NCI-H128 (cell line): Measurements from ENCODE around the gene ELF2.
A peak's percentile ranks its signal among the peaks of the same experiment; 100 is the strongest.
"Not testable (repeated sequence)": the region's sequence is repeated elsewhere in the genome, so short reads cannot be mapped to it uniquely, and the experiment has no call there.

Experiments
- DNase-seq: peaks from one replicate; lab custom pipeline; 2025; ENCODE audit not compliant: unreplicated experiment; lab: John Stamatoyannopoulos, UW

The ELF2 gene

GRCh38 chr4:139082750-139083606 lies 94.0 kb downstream of the ELF2 start:
- DNase-seq = peak; percentile 92

- DNase-seq = no peak
These were observed 98.1 kb downstream of the ELF2 start for GRCh38 chr4:139078926-139079325.

- no peak for DNase-seq
These were observed 99.3 kb downstream of the ELF2 start for GRCh38 chr4:139077567-139078355.

DNA sequence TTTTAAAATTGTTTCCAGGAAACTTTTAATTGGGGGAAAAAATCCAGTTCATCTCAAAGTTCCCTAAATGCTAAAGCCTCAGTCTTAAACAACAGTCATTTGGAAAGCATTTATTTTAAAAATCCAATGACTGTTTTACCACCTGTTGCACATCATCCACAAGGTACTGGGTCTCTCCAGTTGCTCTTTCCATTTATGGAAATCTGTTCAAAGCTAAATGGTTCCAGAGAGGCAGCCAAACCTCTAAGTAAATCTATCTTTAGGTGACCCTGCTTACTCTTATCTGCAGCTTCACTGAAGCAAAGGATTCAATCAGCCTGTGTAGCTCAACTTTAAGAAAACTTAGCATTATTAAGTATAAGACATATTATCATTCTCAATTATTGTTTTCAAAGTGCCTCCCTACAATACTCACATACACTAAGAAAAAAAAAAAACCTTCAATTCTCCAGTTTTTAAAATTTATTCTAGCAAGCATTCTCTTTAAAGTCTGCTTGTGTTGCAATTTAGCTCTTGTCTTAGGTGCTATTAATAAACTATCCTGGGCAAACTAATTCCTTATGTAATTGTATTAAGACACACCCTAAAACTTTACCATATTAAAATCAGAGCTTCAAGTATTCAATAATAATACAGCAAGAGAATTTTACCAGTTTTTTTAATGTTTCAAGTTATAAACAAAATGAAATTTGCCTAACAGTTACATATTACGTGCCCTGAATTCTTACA lies 100.8 kb downstream of the ELF2 start:
- DNase-seq = no peak

DNA sequence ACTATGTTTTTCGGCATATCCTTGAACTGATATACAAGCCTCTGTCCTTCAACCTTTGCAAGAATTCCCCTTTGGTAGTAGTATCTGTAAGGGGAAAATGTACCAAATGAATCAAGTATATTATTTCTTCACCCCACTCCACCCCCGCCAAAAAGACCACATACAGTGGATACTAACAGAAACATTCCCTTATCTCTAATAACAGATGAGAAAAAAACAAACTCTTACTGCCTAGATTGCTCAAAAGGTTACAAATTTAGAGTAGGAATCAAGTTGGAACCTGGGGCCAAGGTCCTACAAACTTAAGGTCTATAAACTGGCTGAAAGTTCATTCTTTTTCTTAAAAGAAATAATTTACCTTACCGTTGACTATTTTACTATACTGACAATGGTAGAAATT lies 116.4 kb downstream of the ELF2 start:
- no peak for DNase-seq

- DNase-seq = peak; percentile 3
These were observed 118.0 kb downstream of the ELF2 start for GRCh38 chr4:139059026-139059425.

GRCh38 chr4:139054791-139055505 lies 122.1 kb downstream of the ELF2 start:
- DNase-seq = no peak

- DNase-seq = no peak
These were observed 123.1 kb downstream of the ELF2 start for GRCh38 chr4:139053909-139054308.

- no peak for DNase-seq
These were observed 126.6 kb downstream of the ELF2 start for GRCh38 chr4:139050446-139050845.

DNA sequence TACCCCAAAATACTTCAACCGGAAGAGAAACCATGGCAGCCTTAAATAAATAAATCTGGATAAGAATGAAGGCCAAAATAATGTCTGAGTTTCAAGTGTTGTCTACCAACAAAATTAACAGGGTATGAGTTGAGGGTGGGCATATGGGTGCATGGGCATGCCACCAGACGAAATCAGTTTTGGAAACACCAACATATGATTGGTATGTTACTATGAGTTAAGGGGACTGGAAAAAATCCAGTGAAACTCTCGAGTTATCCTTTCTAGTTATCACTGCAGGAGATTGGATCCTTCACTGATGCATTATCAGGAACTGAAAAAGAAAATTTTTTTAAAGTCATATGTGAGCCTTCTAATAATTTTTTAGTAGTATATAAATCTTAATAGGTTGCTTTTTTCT lies 129.0 kb downstream of the ELF2 start:
- DNase-seq = no peak

- no peak for DNase-seq
These were observed 132.7 kb downstream of the ELF2 start for GRCh38 chr4:139044291-139044690.

- no peak for DNase-seq
These were observed 134.0 kb downstream of the ELF2 start for GRCh38 chr4:139042981-139043460.

DNA sequence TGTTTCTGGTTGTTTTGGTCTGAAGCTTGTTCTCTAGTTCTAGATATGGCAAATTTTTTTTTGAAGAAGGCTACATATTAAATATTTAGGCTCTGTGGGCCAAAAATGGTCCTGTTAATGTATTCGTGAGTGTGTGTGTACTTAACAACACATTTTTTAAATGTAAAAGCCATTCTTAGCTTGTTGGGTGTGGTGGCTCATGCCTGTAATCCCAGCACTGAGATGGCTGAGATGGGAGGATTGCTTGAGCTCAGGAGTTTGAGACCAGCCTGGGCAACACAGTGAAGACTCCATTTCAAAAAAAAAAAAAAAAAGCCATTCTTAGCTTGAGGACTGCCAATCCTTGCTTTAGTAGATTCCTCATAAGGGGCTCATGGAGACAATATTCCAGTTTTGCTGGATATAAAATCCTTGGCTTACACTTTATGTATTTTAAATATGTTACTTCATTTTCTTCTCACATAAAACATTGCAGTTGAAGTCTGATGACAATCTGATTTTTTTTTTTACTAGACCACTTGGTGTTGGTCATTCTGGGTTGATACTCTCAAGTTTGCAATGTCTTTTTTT lies 138.1 kb downstream of the ELF2 start:
- no peak for DNase-seq

DNA sequence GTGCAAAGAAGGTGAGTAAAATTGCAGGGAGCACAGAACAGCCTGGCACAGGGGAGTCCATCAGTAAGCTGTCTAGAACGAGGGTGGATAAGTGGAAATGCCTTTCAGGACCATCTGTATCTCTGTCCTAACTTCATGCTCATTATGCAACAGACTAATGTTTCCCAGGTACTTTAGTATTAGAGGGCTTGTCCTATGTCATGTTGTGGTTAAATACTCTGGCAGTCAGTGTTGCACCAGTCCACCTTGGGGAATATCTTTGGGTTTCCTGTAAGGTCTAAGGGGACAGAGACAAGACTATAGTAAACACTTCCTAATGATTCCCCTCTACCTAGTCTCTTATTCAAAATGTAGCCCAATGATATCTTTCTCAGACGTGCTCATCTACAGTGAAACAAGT lies 140.1 kb downstream of the ELF2 start:
- DNase-seq = no peak

GRCh38 chr4:139035650-139036049 lies 141.4 kb downstream of the ELF2 start:
- no peak for DNase-seq

DNA sequence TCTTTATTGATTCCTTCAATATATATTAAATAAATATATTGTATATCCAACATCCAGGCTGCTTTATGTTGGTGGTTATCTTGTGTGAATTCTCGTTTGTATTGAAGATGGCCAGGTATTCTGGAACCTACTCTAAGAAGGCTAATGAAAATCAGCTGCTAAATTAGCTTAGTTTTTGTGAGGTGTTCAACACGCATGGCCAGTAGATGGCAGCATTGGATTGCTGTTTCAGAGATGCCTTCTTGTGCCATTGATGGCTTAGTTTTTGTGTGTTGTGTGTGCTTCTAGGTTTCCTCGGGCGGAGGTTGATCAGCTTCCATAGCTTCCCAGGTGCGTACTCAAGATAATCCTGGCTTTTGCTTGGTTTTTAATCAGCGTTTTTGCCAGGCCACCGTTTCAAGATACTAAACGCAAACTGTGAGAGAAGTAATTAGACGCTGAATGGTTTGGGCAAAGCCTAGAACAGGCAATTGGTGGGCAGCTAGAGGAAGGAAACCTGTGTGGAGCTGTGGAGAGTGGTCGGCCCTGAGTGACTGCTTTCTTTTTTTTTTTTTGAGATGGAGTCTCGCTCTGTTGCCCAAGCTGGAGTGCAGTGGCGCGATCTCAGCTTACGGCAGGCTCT lies 146.3 kb downstream of the ELF2 start:
- DNase-seq = peak; percentile 43

GRCh38 chr4:139029866-139030363 lies 147.1 kb downstream of the ELF2 start:
- DNase-seq = not testable (repeated sequence)

- no peak for DNase-seq
These were observed 148.8 kb downstream of the ELF2 start for GRCh38 chr4:139028191-139028661.

- DNase-seq = no peak
These were observed 149.2 kb downstream of the ELF2 start for GRCh38 chr4:139027776-139028175.

GRCh38 chr4:139025841-139026240 lies 151.2 kb downstream of the ELF2 start:
- DNase-seq = no peak
